NOMO-1 treated with dmso at 0.1 percent for 144 hours (cell line): ENCODE results near the gene ZDHHC1.

Source experiments
- DNase-seq: peaks from one replicate; lab custom pipeline; 2025; ENCODE audit not compliant: unreplicated experiment; lab: John Stamatoyannopoulos, UW

Gene ZDHHC1, protein sequence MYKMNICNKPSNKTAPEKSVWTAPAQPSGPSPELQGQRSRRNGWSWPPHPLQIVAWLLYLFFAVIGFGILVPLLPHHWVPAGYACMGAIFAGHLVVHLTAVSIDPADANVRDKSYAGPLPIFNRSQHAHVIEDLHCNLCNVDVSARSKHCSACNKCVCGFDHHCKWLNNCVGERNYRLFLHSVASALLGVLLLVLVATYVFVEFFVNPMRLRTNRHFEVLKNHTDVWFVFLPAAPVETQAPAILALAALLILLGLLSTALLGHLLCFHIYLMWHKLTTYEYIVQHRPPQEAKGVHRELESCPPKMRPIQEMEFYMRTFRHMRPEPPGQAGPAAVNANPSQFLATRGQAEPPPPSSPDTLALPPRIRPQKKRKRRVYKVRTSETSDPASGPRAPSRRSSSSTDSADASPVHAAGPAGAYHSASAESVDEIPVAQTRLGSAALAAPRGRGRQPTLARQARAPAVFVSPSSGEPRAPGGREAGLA

DNA sequence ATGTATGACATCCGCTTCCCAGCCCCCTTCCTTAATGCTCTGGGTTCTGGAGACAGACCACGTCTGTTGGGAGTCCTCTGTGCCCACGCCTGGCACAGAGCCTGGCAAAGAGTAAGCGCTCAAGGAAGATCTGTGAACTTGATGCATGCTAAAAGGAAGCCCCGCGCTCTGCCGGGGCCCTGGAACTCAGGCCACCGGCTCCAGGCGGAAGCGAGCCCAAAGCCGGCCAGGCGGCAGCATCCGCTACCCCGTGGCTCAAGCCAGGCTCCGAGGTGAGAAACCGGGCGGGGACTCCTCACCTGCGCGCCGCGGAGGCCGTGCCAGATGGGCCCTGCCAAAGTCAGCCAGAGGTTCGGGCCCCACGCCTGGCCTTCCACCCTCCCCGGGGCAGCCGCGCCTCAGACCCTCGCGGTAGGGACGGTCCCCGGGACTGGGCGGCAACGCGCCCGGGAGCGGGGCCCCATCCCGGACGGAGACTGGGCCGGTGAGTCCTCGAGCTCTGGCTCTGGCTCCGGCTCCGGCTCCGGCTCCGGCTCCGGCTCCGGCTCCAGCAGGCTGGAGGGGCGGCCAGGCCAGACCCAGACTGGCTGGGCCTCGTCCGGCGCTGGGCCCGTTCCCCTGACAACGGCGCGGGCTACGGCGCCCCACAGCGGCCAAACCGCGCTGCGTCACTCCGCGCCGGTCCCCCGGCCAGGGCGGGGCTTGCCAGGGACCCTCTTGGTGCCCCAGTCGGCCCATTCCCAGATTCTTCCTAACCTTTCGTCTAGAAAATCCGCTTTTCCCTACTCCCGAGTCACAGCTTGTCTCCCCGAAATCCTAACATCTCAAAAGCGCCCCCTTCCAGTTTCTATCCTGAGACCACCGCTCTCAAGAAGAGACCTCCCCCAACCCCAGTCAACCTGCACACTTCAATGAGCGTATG lies at the start of gene ZDHHC1:
TSS of gene ZDHHC1 (minus strand) at position 606 of the 922 bp plus-strand sequence. CDS start 8,702 bp downstream, outside the sequence.
- peak; percentile 22 for DNase-seq

DNA sequence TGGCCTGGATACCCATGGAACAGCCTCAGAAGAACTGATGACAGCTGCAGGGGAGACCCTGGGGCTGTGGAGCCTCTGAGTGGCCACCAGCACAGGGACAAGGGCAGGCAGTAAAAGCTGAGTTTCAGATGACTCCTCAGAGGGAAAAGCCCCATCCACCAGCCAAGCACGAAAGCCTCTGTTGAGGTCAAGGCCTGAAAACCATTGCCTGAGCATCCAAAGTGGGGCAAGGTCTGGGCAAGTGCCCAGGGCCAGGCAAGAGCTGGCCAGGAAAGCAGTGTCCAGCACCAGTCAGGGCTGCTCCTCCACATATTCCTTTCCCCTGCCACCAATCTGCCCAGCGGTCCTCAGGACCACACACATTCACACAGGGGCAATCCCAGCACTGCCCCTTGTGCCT lies 48.3 kb upstream of the ZDHHC1 start:
- DNase-seq: no peak

DNA sequence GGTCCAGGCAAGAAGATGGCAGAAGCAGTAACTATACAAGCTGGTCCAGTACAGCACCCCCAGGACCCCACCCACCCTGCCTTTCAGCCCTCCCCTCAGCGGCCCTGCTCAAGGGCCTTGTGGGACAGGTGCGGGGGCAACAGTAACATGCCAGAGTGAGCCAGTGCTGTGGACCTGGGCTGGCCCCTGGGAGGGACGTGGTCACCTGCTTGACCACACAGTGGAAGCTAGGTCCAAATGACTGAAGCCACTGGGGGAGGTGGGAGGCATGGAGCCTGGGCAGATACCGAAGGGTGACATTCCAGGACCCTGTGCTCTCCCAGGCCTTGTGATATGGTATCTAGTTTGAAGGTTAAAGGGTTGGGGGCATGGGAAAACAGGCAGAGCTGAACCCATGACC lies 47.4 kb upstream of the ZDHHC1 start:
- DNase-seq: no peak

DNA sequence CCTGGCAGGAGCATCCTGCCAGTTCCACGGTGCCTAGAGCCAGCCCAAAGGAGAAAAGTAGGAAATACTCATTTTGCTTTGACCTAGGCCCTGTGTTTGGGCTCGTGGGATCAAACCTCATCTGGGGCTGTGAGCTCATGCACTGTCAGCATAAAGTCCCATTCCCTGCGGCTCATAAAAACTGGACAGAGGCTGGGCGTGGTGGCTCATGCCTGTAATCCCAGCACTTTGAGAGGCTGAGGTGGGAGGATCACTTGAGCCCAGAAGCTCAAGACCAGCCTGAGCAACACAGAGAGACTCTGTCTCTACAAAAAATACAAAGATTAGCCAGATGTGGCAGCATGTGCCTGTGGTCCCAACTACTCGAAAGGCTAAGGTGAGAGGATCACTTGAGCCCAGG lies 46.8 kb upstream of the ZDHHC1 start:
- no peak for DNase-seq

DNA sequence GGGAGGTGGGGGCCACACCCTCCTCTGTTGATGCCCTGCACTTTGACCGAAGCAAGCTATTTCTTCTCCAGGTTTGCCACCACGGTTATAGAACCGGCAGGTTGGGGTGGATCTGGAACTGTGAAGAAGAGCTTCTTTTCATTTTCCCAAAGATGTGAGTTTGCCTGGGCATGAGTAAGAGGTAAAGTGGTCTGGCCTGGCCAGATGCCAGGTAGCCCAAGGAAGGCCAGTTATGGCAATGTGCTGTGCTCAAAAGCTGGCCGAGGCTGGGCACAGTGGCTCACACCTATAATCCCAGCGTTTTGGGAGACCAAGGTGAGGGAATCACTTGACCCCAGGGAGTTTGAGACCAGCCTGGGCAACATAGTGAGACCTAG lies 46.0 kb upstream of the ZDHHC1 start:
- no peak for DNase-seq

DNA sequence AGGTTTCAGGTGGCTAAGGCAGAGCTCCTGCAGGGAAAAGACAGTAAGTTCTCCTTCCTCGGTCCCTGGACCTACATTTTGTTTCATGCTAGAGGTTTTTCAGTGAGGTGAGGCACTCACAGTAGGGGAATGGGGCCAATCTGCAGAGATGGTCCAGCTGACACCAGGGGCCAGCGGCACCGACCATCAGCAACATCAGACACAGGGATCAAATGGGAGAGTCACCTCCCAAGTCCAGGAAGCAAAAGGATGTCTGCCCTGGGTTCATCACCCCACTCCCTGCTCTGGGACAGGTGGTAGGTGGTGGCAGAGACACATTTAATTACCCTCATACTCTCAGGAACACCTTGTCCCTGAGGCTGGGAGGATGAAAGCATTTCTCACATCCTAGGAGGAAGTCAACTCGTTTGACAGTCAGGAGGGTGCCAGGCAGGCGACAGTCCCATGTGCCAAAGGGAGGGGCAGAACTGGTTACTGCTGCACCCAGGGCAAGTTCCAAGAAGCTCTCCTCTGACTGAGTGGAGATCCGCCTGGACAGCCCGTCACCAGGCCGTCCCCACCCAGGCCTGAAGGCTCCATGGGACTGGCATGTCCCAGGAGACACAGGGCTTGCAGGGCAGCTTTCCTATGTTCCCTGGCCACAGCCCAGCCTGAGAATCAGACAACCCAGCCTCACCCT lies 45.5 kb upstream of the ZDHHC1 start:
- no peak for DNase-seq

DNA sequence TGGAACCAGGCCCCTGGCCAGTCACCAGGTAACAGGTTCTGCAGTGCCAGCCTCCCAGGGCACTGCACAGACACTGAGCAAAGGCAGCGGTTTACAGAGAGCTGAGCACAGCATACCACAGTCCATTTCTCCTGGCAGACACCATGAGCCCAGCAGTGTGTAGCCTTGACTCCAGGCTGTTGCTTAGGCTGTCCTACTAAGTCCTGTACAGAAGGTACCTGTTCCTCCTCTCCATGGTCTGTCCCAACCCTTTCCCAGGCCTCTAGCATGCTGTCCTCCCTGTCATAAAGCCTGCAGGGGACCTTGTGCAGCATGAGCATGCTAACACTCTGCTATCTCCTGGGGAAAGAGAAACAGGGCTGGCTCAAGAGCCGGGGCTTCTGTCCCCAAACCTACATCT lies 44.7 kb upstream of the ZDHHC1 start:
- no peak for DNase-seq

DNA sequence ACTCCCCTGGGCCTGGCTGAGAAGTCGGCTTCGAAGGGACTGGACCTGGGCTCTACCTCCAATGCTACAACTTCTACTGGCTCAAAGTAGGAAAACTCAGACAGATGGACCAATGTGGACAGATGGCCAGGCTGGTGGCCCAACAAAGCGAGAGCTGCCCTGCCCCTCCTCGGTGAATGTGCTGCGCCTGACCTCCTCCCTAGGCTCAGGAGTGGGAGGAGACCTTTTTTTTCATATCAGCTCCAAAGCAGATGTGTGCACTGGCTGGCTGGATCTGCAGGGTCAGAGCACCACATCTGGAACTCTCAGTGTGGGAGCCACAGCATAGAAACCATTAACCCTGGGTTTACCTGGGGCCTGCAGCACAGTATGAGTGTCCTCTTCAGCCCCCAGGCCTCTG lies 43.9 kb upstream of the ZDHHC1 start:
- no peak for DNase-seq

DNA sequence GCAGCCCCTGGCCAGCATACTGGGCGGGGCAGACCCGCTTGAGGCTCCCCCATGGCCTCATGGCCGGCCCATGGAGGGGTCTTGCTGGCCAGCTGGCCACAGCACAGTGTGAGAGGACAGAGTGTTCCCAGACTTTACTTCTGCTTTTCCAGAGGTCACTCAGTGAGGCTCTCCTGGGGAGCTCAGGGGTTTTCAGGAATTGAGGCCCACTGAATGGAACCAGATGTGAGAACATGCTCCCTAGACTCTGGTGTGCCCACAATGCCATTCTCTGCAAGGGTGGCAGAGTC lies 43.5 kb upstream of the ZDHHC1 start:
- no peak for DNase-seq

DNA sequence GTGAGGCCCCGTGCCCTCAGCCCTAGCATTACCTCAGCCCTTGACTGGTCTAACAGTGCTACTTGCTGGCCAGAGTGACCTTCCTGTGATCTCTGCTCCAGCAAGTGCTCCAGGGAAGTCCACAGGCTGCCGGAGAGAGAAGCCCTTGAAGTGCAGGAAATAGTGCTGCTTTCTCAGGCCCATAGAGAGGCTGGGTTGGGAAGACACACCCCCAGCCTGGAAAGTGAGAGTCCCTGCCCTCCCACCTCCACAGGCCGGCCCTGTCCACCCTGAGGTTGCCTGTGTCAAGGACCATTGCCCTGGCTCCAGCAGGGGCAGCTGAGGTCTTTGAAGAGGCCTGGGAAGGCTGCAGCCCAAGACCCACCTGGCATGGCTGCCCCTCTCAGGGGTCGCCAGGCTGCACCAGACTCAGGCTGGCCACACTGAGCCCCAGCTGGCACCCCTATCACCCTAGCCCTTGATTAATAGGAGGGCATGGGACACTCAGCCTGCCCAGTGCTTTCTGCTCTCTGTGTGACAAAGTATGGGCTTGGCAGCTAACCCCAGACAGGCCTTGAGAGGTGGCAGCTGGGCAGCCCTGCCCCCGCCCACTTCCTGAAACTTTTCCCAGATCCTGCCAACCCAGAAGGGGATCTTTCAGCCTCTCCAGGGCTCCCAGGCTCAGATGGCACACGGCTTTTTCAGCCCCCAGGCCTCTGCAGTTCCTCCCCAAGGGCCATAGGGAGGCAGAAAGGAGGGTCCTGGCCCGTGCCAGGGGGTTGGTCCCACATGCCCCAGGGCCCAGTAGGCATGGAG lies 43.0 kb upstream of the ZDHHC1 start:
- no peak for DNase-seq

DNA sequence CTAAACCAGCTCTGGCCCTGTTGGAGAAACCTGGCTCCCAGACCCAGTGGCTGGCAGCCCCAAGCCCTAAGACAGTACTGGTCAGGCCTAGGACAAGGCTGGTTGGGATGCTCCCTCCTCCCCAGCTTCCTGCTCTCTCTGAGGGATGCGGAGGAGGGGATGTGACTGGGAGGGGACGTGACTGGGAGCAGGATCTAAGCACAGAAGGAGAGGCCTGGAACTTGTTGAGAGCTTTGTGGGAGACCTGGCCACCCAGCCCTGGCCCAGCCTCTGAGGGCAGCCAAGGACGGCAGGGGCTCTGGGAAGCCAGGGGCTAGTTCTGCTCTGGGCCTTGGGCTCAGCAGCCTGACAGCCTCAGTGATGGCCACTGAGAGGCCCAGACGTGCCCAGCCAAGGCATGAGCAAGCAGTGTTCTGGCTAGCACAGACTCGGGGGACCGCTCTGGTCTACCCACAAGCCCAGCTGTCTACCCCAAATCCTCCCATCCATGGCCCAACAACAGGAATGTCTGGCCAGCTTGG lies 41.9 kb upstream of the ZDHHC1 start:
- no peak for DNase-seq

DNA sequence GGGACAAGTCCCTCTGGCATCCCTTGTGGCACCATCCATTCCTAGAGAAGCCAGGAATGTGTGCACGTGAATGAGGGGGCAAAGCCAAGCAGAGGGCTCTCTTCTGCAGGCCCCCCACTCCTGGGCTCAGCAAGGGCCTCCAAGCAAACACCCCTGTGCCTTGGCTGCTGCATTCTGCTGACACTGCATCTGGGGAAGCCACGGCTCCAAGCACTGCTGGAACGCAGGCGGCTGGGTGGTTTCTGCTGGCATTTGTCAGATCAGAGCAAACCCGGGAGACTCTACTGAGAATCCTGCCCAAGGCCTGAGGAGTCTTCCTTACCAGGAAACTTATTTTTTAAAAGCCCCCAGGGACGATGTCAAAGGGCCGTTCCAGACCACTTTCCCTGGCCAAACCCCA lies 41.3 kb upstream of the ZDHHC1 start:
- no peak for DNase-seq

DNA sequence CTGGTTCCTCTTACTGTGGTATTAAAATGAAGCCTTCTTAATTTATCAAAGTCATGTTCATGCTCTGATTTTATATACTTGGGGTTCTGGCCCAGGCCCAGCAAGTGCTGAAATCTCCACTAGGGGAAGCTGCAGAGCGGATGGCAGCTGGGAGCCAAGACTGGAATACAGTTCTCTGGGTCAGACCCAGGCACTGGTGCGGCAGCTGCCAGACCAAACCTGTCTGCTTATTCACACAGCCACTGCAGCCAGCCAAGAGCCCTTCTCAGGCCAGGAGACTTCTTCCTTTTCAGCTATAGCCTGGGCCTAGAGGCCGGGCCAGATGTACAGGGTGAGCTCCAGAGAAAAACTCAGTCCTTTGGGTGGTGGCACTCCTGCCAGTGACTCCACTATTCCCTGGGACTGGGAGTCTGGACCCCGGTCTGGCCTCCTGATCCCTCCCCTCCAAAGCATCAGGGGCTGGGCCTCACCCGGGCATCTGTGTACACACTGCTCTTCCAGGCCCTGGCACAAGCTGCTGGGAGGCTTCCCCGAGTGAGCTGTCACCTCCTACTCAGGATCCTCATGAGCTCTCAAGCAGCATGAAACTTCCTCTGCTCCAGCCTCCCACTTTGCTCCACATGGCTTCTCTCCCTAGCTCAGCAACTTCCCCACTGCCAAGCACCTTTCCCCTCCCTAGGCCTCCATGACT lies 40.3 kb upstream of the ZDHHC1 start:
- no peak for DNase-seq

DNA sequence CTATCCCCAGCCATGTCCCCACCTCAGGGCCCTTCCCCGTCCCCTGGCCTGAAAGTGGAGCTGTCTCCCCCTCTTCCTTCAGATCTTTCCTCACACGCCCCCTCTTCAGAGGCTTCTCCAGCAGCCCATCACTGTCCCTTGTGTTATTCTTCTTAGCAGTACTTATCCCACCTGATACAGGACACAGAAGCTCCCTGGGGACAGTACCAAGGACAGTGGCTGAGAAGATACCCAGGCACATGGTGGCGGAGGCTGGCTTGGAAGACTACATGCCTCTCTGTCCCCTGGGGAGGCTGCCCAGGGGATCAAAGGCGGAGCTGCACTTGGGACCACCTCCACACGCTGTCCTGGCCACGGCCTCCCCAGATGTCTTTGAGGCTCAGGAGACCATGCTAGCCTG lies 38.6 kb upstream of the ZDHHC1 start:
- no peak for DNase-seq

DNA sequence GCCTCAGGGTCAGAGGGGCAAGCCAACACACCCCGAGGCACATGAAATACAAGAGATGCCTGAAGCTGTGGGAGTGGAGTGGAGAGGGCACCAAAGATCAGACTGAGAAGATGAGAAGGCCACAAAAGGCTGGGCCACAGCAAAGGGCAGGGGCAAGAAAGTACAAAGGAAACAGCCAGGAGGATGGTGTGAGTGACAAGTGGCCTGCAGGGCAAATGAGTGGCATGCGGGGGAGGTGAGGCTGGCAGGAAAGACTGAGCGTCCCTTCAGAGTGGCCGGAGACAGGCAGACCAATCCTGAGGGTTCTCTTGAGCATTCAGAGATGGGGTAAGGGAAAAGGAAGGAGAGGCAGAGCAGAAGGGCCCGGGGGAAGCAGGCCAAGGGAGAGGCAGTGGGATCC lies 37.8 kb upstream of the ZDHHC1 start:
- no peak for DNase-seq

DNA sequence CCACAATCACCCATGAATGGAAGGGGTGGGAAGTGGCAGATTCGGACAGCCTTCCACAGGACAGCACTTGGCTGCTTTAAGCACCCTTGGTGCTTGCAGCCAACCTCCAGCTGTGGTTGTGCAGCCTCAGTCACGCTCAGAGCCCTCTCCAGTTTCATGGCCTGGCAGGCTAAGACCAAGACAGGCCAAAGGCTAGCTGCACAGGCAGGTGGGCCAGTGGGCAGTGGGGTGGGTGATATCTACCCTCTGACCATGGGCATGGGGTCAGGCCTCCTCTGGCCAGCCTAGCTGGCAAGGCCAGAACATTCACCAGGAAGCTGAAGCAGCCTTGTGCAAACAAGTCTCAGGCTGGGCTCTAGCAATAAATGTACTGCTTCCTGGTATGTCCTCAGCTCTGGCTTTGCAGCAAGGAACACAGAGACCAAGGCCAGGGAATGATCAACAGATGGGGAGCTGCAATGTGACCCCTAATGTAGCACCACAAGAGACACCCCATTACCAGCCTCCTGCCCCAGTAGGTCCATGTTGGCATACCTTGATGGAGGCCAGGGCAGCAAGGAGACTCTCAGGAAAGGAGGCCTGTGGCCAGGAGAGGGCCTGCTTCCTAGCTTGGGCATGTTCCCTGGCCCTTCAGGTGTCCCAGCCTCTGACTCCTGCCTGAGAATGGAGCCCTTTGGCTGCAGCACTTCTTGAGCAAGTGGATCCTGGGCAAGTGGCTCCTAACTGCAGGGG lies 35.6 kb upstream of the ZDHHC1 start:
- no peak for DNase-seq

DNA sequence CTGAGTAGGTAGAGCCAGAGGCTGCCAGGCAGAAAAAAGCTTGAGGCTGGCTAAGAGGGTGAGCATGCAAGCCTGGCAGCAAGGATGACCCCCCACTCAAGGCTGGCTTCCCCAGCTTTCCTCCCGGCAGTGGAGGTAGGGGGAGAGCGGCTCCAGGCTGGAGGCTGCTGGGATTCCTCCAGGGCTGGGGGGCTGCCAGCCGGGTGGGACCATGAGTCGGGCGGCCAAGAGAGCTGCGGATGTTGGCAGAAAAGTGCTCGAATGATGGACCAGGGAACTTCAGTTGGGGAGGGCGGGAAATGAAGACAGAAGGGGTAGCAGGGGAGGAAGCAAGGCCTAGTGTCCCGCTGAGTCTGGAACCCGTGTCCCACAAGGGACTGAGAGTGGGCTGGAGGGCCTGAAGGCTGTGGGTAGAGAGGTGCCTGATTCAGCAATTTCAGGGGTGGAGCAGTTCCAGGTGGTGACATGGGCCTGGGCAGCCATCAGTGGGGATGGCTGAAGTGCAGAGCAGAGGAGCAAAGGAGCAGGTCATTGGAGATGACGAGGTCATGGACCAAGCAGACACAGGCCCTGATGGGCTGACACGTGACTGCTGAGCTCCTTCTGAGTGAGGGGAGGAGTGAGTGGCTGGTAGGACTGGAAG lies 34.9 kb upstream of the ZDHHC1 start:
- no peak for DNase-seq

DNA sequence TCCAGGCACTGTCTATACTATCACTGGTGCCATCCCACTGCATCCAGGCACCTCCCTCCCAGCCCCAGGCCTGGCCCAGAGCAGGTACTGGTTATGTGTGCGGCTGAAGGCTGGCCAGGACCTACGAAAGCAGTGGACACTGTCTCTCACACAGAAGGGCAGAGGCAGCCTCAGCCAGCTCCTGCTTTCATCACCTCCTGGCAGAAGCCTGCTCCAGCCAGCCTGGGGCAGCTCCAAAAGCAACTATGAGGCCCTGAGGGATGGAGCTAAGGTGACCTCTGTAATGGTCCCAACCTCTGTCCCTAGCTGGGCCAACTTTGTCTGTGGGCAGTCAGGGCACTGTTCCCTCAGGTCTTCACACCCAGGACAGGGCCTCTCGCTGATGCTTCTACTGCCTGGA lies 33.5 kb upstream of the ZDHHC1 start:
- DNase-seq: no peak

DNA sequence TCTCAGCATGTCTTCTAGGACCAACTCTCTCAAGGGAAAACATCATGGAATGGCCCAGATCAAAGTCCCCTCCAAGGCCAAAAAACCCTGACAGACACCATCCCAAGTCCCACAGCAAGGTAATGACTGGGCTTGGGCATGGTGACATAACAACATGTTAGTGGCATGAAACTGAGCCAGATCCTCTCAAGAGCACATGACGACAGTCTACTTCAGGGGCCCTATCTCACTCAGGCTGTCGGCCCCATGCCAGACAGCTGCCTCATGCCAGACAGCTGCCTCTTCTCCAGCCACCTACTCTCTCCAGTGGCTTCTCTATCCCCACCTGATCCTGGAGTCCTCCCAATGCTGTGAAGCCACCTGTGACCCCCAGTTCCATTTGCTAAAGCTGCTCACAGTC lies 33.1 kb upstream of the ZDHHC1 start:
- DNase-seq: no peak
